HG02759 (cell line): ENCODE measurements around the gene FNTB.
A peak's percentile ranks its signal among the peaks of the same experiment; 100 is the strongest.

ENCODE experiments used
- ATAC-seq: cut with Tn5 transposase; IDR thresholded peaks from one replicate; pipeline ENCODE4 v1.9.1; 2021; ENCODE audit warnings: mild to moderate bottlenecking, moderate library complexity; ENCODE audit not compliant: unreplicated experiment

FNTB gene

GRCh38 chr14:64952598-64953309, 33.9 kb upstream of the FNTB start:
- ATAC-seq = peak; percentile 79

- no peak for ATAC-seq
Measured at GRCh38 chr14:64953310-64953654, 33.4 kb upstream of the FNTB start.

- ATAC-seq = no peak
Measured at GRCh38 chr14:64953661-64954060, 33.0 kb upstream of the FNTB start.

- ATAC-seq = no peak
Measured at GRCh38 chr14:64954491-64955240, 32.0 kb upstream of the FNTB start.

- ATAC-seq = no peak
Measured at GRCh38 chr14:64955297-64955696, 31.4 kb upstream of the FNTB start.

- ATAC-seq = no peak
Measured at GRCh38 chr14:64956697-64957406, 29.8 kb upstream of the FNTB start.

GRCh38 chr14:64958201-64958600, 28.5 kb upstream of the FNTB start:
- no peak for ATAC-seq

GRCh38 chr14:64958743-64959142, 28.0 kb upstream of the FNTB start:
- ATAC-seq = no peak

GRCh38 chr14:64960762-64961276, 25.9 kb upstream of the FNTB start:
- ATAC-seq = no peak

GRCh38 chr14:64963611-64964010, 23.1 kb upstream of the FNTB start:
- no peak for ATAC-seq

- no peak for ATAC-seq
Measured at GRCh38 chr14:64965356-64966000, 21.2 kb upstream of the FNTB start.

GRCh38 chr14:64966976-64967375, 19.7 kb upstream of the FNTB start:
- ATAC-seq = no peak

- no peak for ATAC-seq
Measured at GRCh38 chr14:64968167-64968566, 18.5 kb upstream of the FNTB start.

- ATAC-seq = no peak
Measured at GRCh38 chr14:64968651-64969050, 18.0 kb upstream of the FNTB start.

GRCh38 chr14:64970041-64970440, 16.7 kb upstream of the FNTB start:
- ATAC-seq = no peak

GRCh38 chr14:64970776-64971477, 15.8 kb upstream of the FNTB start:
- no peak for ATAC-seq

GRCh38 chr14:64971491-64971942, 15.2 kb upstream of the FNTB start:
- no peak for ATAC-seq

GRCh38 chr14:64971943-64972791, 14.5 kb upstream of the FNTB start, which contains the start of gene RAB15:
RAB15 (minus strand) TSS chr14:64972336; CDS start chr14:64972076, 260 bp downstream.
- ATAC-seq = peak; percentile 68

GRCh38 chr14:64973026-64973442, 13.7 kb upstream of the FNTB start:
- ATAC-seq = no peak
